ENCODE results near the gene HAAO.

HAAO gene

DNA sequence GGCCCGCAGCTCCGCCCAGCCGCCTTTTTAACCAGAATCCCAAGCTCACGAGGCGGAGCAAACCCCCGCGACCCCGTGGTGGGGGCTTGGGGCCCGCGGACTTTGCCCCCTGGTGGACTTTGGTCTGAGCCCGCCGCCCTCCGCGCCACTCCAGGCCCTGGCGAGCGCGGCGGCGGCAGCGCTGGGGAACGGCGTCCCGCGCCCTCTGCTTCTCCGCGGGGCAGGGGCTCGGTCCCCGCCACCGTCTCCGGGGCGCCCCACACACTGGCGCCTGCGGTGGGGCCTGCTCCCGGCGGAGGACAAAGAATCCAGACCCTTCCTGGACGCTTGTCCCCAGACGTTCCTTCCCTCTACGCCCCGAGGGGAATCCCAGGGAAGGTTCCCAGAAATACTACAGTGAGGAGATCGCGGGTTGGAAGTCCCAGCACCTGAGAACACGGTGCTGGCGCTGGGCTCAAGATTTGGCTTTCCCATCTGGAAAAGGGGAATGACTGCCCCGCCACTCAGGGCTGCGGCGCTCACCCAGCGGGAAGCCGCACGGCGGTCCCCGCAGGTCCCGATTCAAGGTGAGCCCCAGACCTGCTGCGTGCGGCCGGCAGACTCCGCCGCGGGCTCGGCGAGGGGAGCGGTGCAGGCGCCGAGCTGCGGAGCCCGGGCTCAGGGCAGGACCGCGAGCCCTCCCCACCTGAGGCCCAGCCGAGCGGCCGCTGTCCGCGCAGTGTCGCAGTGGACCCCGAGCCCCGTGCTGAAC is at the start of gene HAAO:
Gene HAAO, minus strand, starts transcription at position 1 of the 751 bp plus-strand sequence. CDS start 47 bp downstream, outside the sequence.
- TF ChIP-seq, protein P1, sequence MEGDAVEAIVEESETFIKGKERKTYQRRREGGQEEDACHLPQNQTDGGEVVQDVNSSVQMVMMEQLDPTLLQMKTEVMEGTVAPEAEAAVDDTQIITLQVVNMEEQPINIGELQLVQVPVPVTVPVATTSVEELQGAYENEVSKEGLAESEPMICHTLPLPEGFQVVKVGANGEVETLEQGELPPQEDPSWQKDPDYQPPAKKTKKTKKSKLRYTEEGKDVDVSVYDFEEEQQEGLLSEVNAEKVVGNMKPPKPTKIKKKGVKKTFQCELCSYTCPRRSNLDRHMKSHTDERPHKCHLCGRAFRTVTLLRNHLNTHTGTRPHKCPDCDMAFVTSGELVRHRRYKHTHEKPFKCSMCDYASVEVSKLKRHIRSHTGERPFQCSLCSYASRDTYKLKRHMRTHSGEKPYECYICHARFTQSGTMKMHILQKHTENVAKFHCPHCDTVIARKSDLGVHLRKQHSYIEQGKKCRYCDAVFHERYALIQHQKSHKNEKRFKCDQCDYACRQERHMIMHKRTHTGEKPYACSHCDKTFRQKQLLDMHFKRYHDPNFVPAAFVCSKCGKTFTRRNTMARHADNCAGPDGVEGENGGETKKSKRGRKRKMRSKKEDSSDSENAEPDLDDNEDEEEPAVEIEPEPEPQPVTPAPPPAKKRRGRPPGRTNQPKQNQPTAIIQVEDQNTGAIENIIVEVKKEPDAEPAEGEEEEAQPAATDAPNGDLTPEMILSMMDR (IDR thresholded peaks at IDR 0.05; ENCODE audit: low read depth, low read length, missing control alignments): no peak
- H3K4me3 ChIP-seq (ENCODE audit: low read depth, low read length): peak within 1 kb of the TSS; percentile 38
- DNase-seq (ENCODE audit: low read depth): no peak
- in situ Hi-C loops (cut with HindIII; ENCODE audit: low sequenced_read_pairs): no loop called here

- no peak for DNase-seq (ENCODE audit: low read depth)
- in situ Hi-C loops (cut with HindIII; ENCODE audit: low sequenced_read_pairs): loop anchor here (25.0 kb wide), 1 partner anchor 721 kb away; no protein-coding TSS in a partner anchor
- TF ChIP-seq, protein P1 (IDR thresholded peaks at IDR 0.05; ENCODE audit: low read depth, low read length, missing control alignments): no peak
- no peak overlapping the region for H3K4me3 ChIP-seq (ENCODE audit: low read depth, low read length)
These were observed 49.0 kb upstream of the HAAO start for GRCh38 chr2:42841344-42841743.

DNA sequence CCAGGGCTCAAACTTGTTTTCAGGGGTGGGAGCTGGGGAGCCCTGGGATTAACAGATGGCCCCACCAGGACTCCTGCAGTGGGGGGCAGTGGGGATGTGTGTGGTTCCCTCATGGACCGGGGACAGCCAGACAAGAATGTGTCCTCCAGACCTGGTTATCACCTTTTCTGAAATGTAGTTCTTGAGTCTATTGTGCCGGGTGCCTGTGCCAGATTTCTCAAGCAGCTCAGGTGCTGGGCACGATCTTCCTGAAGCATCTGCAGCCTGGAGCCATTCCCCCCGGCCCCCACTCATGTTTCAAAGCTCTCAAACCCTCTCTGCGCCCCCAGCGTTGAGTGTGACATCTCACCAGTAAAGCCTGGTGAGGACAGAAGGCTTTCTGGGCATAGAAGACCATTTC is 48.4 kb upstream of the HAAO start:
- in situ Hi-C loops (cut with HindIII; ENCODE audit: low sequenced_read_pairs): loop anchor here (25.0 kb wide), 1 partner anchor 722 kb away; no protein-coding TSS in a partner anchor
- no peak overlapping the region for H3K4me3 ChIP-seq (ENCODE audit: low read depth, low read length)
- TF ChIP-seq, protein P1 (IDR thresholded peaks at IDR 0.05; ENCODE audit: low read depth, low read length, missing control alignments): no peak
- DNase-seq (ENCODE audit: low read depth): no peak

- in situ Hi-C loops (cut with HindIII; ENCODE audit: low sequenced_read_pairs): loop anchor here (5.0 to 25.0 kb wide), 4 partner anchors 57 to 722 kb away; no protein-coding TSS in a partner anchor
- TF ChIP-seq, protein P1 (IDR thresholded peaks at IDR 0.05; ENCODE audit: low read depth, low read length, missing control alignments): no peak
- H3K4me3 ChIP-seq (ENCODE audit: low read depth, low read length): no peak overlapping the region
- no peak for DNase-seq (ENCODE audit: low read depth)
These were observed 47.6 kb upstream of the HAAO start for GRCh38 chr2:42839809-42840501.

- in situ Hi-C loops (cut with HindIII; ENCODE audit: low sequenced_read_pairs): loop anchor here (5.0 to 25.0 kb wide), 4 partner anchors 59 to 724 kb away; no protein-coding TSS in a partner anchor
- DNase-seq (ENCODE audit: low read depth): no peak
- no peak overlapping the region for H3K4me3 ChIP-seq (ENCODE audit: low read depth, low read length)
- TF ChIP-seq, protein P1 (IDR thresholded peaks at IDR 0.05; ENCODE audit: low read depth, low read length, missing control alignments): no peak
These were observed 45.8 kb upstream of the HAAO start for GRCh38 chr2:42838133-42838532.

DNA sequence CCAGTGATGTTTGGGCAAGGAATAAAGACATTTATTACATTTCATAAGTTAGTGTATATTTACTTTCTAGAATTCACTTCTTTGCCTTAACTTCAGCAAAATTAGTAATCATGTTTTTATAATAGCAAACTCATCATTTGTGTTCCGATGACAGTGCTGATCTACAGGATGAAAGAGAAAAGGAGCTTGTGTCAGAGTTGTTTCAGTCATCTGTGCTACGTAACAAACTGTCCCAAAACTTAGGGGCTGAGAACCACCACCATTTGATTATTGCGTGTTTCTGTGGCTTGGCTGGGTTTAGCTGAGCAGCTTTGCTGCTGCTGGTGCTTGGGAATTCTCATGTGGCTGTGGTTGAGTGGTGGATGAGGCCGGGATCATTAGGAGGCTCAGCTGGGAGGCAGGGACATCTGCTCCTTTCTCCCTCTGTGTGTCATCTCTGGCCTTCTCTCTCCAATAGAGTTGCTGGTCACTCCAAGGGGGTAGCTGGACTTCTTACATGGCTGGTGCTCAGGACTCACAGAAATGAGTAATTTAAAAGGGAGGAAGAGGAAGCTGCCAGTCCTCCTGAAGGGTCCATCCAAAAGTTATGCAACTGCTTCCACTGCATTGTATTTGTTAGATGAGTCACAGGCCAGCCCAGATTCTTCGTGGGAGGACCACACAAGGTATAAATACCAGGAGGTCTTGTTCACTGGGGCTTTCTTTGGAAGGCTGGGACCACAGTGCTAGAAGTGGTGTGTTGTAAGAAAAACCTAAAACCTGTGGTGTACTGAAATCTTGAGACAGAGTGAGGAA is 43.4 kb upstream of the HAAO start:
- peak; percentile 99 for DNase-seq (ENCODE audit: low read depth)
- in situ Hi-C loops (cut with HindIII; ENCODE audit: low sequenced_read_pairs): loop anchor here (5.0 to 25.0 kb wide), 4 partner anchors 62 to 727 kb away; no protein-coding TSS in a partner anchor
- no peak overlapping the region for H3K4me3 ChIP-seq (ENCODE audit: low read depth, low read length)
- TF ChIP-seq, protein P1 (IDR thresholded peaks at IDR 0.05; ENCODE audit: low read depth, low read length, missing control alignments): no peak
